HG02840 (cell line): Measurements from ENCODE around the gene DGAT2.

Experiments used
- ATAC-seq: cut with Tn5 transposase; IDR thresholded peaks from one replicate; pipeline ENCODE4 v1.9.1; 2021; ENCODE audit warnings: mild to moderate bottlenecking, moderate library complexity, moderate number of reproducible peaks; ENCODE audit not compliant: unreplicated experiment, low FRiP score

The DGAT2 gene

GRCh38 chr11:75816561-75817239, 48.1 kb downstream of the DGAT2 start:
- ATAC-seq = no peak

- ATAC-seq = no peak
Observed at GRCh38 chr11:75820645-75821044, 52.1 kb downstream of the DGAT2 start.

- ATAC-seq = no peak
Observed at GRCh38 chr11:75821202-75821601, 52.6 kb downstream of the DGAT2 start.

DNA sequence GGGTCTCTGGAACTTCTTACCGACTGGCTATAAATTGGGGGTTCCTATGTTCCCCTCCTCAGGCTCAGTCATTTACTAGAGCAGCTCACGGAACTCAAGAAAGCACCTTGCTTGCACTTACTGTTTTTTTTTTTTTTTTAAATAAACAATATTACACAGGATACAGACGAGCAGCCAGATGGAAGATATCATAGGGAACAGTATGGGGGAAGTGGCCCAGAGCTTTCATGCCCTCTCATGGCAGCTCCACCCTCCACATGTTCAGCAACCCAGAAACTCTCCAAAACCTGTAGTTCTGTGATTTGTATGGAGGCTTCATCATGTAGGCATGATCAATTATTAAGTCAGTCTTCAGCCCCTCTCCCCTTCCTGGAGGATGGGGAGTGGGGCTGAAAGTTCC, 54.0 kb downstream of the DGAT2 start:
- no peak for ATAC-seq

GRCh38 chr11:75823415-75823814, 54.8 kb downstream of the DGAT2 start:
- ATAC-seq = no peak

- ATAC-seq = no peak
Observed at GRCh38 chr11:75823946-75824345, 55.4 kb downstream of the DGAT2 start.

- no peak for ATAC-seq
Observed at GRCh38 chr11:75826461-75827230, 58.1 kb downstream of the DGAT2 start.

DNA sequence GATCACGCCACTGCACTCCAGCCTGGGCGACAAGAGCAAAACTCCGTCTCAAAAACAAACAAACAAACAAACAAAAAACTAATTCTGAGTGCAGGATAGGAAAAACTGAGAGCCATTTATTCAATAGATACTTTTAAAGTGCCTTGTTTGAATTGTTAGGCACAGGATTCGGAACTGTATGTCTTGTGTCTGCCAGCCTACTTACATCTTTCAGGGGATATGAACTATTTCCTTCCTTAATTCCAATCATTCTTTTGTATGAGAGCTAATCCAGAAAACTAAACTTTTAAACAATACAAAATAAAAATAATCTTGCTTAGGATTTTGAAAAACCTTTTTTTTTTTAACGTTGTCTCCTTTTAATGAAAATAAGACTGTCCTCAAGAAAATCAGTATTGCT, 59.0 kb downstream of the DGAT2 start:
- ATAC-seq = no peak

DNA sequence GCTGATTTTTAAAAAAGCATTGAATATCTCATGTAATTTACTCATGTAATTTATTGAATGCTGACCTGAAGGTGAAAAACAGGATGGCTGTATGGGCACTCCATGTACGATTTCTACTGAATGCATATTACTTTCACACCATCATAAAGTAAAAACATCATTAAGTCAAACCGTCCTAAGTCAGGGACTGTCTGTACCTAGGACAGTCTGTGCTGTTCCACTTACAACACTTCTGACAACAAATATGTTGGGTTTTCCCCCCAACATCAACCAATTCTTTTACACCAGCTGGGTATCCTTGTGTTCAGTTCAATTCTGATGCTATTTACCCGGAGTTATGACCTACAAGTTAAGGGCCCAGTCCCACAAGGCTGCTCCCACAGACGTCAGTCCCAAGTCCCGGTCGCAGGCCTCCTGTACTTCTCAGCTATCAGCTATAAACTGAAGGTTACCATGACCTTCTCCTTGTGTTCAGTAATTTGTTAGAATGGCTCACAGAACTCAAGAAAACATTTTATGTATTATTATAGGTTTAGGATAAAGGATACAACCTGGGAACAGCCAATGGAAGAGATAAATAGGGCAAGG, 63.4 kb downstream of the DGAT2 start:
- no peak for ATAC-seq

GRCh38 chr11:75834728-75835127, 66.2 kb downstream of the DGAT2 start:
- ATAC-seq = no peak

- no peak for ATAC-seq
Observed at GRCh38 chr11:75836417-75836816, 67.8 kb downstream of the DGAT2 start.

DNA sequence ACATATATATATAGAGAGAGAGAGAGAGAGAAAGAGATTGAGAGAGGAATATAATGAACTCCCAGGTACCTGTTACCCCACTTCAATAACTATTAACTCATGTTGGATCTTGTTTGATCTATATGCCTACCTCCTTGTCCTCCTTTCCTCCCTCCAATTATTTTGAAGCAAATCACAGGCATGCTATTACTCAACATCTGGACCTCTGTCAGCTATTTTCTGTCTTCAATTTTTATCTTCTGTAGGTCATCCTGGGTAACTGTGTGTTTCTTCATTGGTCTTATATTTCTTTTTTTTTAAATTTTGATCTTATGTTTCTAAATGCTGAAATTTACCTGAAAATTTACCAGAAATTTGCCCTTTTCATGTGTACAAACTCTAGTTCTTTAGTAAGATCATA, 71.3 kb downstream of the DGAT2 start:
- ATAC-seq = no peak

DNA sequence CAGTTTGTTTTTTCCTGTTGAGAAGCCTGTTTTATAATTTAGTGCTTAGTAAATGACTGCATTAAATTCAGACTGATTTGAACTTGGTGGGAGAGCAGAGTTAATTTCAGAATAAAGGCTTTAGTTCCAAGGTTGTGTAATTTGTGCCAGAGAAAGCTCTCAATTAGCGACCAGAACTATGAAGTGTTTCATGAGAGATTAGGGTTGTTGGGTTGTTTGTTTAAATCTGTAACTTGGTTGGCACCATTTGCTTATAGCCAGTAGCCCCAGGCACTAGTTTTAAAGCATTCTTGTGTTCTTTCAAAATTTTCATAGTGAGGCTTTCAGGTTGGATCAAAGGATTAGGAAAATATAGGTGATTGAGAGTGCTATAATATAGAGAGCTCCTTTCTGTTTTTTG, 71.9 kb downstream of the DGAT2 start:
- ATAC-seq = no peak

- no peak for ATAC-seq
Observed at GRCh38 chr11:75841739-75842138, 73.2 kb downstream of the DGAT2 start.

DNA sequence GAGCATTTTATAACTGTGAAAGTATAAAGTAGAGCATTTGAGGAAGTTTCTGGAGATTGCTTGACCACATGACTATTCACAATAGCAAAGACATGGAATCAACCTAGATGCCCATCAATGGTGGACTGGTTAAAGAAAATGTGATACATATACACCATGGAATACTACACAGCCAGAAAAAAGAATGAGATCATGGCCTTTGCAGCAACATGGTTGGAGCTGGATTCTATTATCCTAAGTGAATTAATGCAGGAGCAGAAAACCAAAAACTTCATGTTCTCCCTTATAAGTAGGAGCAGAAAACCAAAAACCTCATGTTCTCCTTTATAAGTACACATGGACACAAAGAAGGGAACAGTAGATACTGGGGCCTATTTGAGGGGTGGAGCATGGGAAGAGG, 76.7 kb downstream of the DGAT2 start:
- ATAC-seq = no peak

DNA sequence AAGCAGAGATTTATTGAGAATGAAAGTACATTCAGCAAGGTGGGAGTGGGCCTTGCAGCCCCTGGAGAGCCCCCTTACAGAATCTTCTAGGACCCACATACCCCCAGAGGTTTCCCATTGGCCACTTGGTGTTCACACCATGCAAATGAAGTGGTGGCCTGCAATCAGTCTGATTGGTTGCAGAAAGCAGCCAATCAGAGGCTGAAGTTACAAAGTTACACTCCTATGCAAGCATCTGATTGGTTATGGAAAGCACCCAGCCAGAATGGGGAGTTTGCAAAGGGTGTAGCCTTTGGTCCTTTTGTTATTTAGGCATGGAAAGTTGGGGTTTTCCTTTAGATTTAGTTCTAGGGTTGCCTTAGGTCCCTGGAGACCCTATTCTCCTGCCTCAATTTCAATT, 81.3 kb downstream of the DGAT2 start:
- no peak for ATAC-seq

DNA sequence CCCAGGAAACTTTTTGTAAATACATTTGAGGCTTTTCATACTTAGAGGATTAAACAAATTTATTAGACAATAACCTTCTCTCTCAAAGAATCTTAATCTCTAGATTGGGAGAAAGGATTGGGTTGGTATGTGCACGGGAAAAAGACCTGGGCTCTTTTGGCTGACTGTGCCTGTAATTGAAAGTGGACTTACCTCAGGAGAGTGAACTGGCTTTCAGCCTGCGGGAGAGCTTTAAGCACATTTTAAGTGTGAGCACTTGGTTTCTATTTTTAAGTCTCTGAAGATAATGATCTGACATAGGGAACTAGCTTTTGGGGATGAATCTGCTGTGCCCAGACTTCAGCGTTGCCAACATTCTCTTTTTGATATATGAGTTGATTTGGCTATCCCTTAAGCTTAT, 82.2 kb downstream of the DGAT2 start:
- no peak for ATAC-seq
